OCI-M2 (cell line): ENCODE data around the gene AFM.
"Not testable (repeated sequence)": the region's sequence is repeated elsewhere in the genome, so short reads cannot be mapped to it uniquely, and the experiment has no call there.

ENCODE experiments used
- DNase-seq: peaks from one replicate; lab custom pipeline; 2025; ENCODE audit not compliant: unreplicated experiment; lab: John Stamatoyannopoulos, UW

The AFM gene

GRCh38 chr4:73501664-73502265 is 20.2 kb downstream of the AFM start:
- DNase-seq: no peak

GRCh38 chr4:73505567-73505966 is 24.0 kb downstream of the AFM start:
- no peak for DNase-seq

- no peak for DNase-seq
Observed at GRCh38 chr4:73507541-73507940, 26.0 kb downstream of the AFM start.

- DNase-seq: no peak
Observed at GRCh38 chr4:73508651-73509050, 27.1 kb downstream of the AFM start.

GRCh38 chr4:73518340-73518739 is 36.8 kb downstream of the AFM start:
- DNase-seq: no peak

GRCh38 chr4:73520821-73521220 is 39.3 kb downstream of the AFM start:
- no peak for DNase-seq

GRCh38 chr4:73523126-73523525 is 41.6 kb downstream of the AFM start:
- no peak for DNase-seq

- DNase-seq: no peak
Observed at GRCh38 chr4:73525611-73526010, 44.1 kb downstream of the AFM start.

- DNase-seq: no peak
Observed at GRCh38 chr4:73527196-73527595, 45.7 kb downstream of the AFM start.

- no peak for DNase-seq
Observed at GRCh38 chr4:73528171-73528570, 46.6 kb downstream of the AFM start.

GRCh38 chr4:73533515-73534422 is 52.2 kb downstream of the AFM start:
- DNase-seq: no peak

- DNase-seq: no peak
Observed at GRCh38 chr4:73538162-73538561, 56.6 kb downstream of the AFM start.

GRCh38 chr4:73539386-73539785 is 57.8 kb downstream of the AFM start:
- DNase-seq: no peak

- DNase-seq: no peak
Observed at GRCh38 chr4:73540826-73541225, 59.3 kb downstream of the AFM start.

GRCh38 chr4:73541251-73541650 is 59.7 kb downstream of the AFM start:
- DNase-seq: no peak

GRCh38 chr4:73544620-73545019 is 63.1 kb downstream of the AFM start:
- no peak for DNase-seq

GRCh38 chr4:73550865-73551264 is 69.3 kb downstream of the AFM start:
- DNase-seq: not testable (repeated sequence)
